A673 (cell line): ENCODE results near the gene CAMKV.

Source experiments
- CTCF ChIP-seq: fragments of 300-800, 200-600 bp; sonication (generic); conservative IDR thresholded peaks from 2 replicates; pipeline ENCODE4 v1.5.1; 2017; ENCODE audit warnings: low read depth, mild to moderate bottlenecking, antibody characterized with exemption, low read length, moderate library complexity, mixed read lengths
- EZH2 ChIP-seq: fragments of 200-600 bp; sonication (generic); IDR thresholded peaks from 2 replicates; pipeline ENCODE4 v1.6.1; 2017; ENCODE audit warnings: borderline replicate concordance, low read depth, mild to moderate bottlenecking, mixed read lengths, antibody characterized with exemption, low read length; ENCODE audit not compliant: poor library complexity, severe bottlenecking

GRCh38 chr3:49902511-49903345 lies 33.0 kb upstream of the CAMKV start:
- TF ChIP-seq CTCF (no peak), EZH2 (no peak)
